H9 (cell line): Measurements from ENCODE around the gene TACC2. TPM values are rescaled to one million over a fixed set of nuclear protein-coding genes. Genes with fewer than 3 reads are reported as not detected.

ENCODE experiments used
- DNase-seq: peaks from one replicate; pipeline ENCODE4 v3.0.0-alpha.2; 2017
- H2AFZ ChIP-seq: one replicate; pipeline ENCODE4 v1.6.1; 2013; ENCODE audit warnings: mild to moderate bottlenecking, low read length, control low read depth, moderate library complexity
- H2AK5ac ChIP-seq: 2 replicates; pipeline ENCODE4 v1.6.1; 2013; ENCODE audit warnings: low read length, control low read depth, mixed read lengths; ENCODE audit not compliant: insufficient read length
- H2BK120ac ChIP-seq: one replicate; pipeline ENCODE4 v1.6.1; 2013; ENCODE audit warnings: low read depth, mild to moderate bottlenecking, low read length, control low read depth, inconsistent platforms; ENCODE audit not compliant: poor library complexity, severe bottlenecking
- H2BK12ac ChIP-seq: 2 replicates; pipeline ENCODE4 v1.6.1; 2013; ENCODE audit warnings: low read length, control low read depth, mixed read lengths, low read depth; ENCODE audit not compliant: insufficient read length
- H2BK15ac ChIP-seq: 2 replicates; pipeline ENCODE4 v1.6.1; 2013; ENCODE audit warnings: low read depth, low read length, control low read depth
- H2BK20ac ChIP-seq: one replicate; pipeline ENCODE4 v1.6.1; 2013; ENCODE audit warnings: low read depth, mild to moderate bottlenecking, low read length, control low read depth, inconsistent platforms; ENCODE audit not compliant: poor library complexity, severe bottlenecking
- H2BK5ac ChIP-seq: 2 replicates; pipeline ENCODE4 v1.6.1; 2013; ENCODE audit warnings: low read length, control low read depth, mixed read lengths; ENCODE audit not compliant: insufficient read length
- H3K14ac ChIP-seq: 2 replicates; pipeline ENCODE4 v1.6.1; 2013; ENCODE audit warnings: low read length, control low read depth; ENCODE audit not compliant: insufficient read depth
- H3K18ac ChIP-seq: 2 replicates; pipeline ENCODE4 v1.6.1; 2013; ENCODE audit warnings: low read depth, mild to moderate bottlenecking, mixed read lengths, low read length, control low read depth; ENCODE audit not compliant: insufficient read length
- H3K23ac ChIP-seq: 2 replicates; pipeline ENCODE4 v1.6.1; 2013; ENCODE audit warnings: low read length, control low read depth, mixed read lengths, low read depth; ENCODE audit not compliant: insufficient read length
- H3K23me2 ChIP-seq: 2 replicates; pipeline ENCODE4 v1.6.1; 2013; ENCODE audit warnings: low read depth, mild to moderate bottlenecking, mixed read lengths, low read length, control low read depth; ENCODE audit not compliant: insufficient read length, poor library complexity, severe bottlenecking
- H3K27ac ChIP-seq: 2 replicates; pipeline ENCODE4 v1.5.1; 2013; ENCODE audit warnings: low read length, control low read depth, mixed read lengths, low read depth; ENCODE audit not compliant: insufficient read length
- H3K27me3 ChIP-seq: 2 replicates; pipeline ENCODE4 v1.6.1; 2013; ENCODE audit warnings: low read length, control low read depth, inconsistent platforms; ENCODE audit not compliant: insufficient read depth
- H3K4ac ChIP-seq: 2 replicates; pipeline ENCODE4 v1.6.1; 2013; ENCODE audit warnings: low read depth, mild to moderate bottlenecking, control low read depth, inconsistent platforms, low read length, moderate library complexity
- H3K4me1 ChIP-seq: 2 replicates; pipeline ENCODE4 v1.6.1; 2013; ENCODE audit warnings: low read length, control low read depth, inconsistent platforms; ENCODE audit not compliant: insufficient read depth
- H3K4me2 ChIP-seq: 2 replicates; pipeline ENCODE4 v1.6.1; 2013; ENCODE audit warnings: low read length, control low read depth, mixed read lengths; ENCODE audit not compliant: insufficient read length, insufficient read depth
- H3K56ac ChIP-seq: 2 replicates; pipeline ENCODE4 v1.6.1; 2013; ENCODE audit warnings: low read depth, mild to moderate bottlenecking, mixed read lengths, low read length, control low read depth; ENCODE audit not compliant: insufficient read length
- H3K79me1 ChIP-seq: 2 replicates; pipeline ENCODE4 v1.6.1; 2013; ENCODE audit warnings: low read depth, mild to moderate bottlenecking, moderate library complexity, low read length, control low read depth, inconsistent platforms; ENCODE audit not compliant: insufficient read depth, poor library complexity, severe bottlenecking
- H3K79me2 ChIP-seq: 2 replicates; pipeline ENCODE4 v1.6.1; 2013; ENCODE audit warnings: low read length, control low read depth, inconsistent platforms; ENCODE audit not compliant: insufficient read depth
- H3K9ac ChIP-seq: 2 replicates; pipeline ENCODE4 v1.6.1; 2013; ENCODE audit warnings: low read length, control low read depth, mixed read lengths; ENCODE audit not compliant: insufficient read length; ENCODE audit errors: extremely low read depth
- H3K9me3 ChIP-seq: one replicate; pipeline ENCODE4 v1.6.1; 2013; ENCODE audit warnings: low read depth, low read length, inconsistent platforms; ENCODE audit not compliant: control insufficient read depth
- H3T11ph ChIP-seq: one replicate; pipeline ENCODE4 v1.6.1; 2013; ENCODE audit warnings: mild to moderate bottlenecking, low read length, control low read depth, inconsistent platforms
- H4K20me1 ChIP-seq: one replicate; pipeline ENCODE4 v1.6.1; 2013; ENCODE audit not compliant: control insufficient read depth, insufficient read length, insufficient read depth
- H4K5ac ChIP-seq: 2 replicates; pipeline ENCODE4 v1.6.1; 2013; ENCODE audit warnings: low read depth, mild to moderate bottlenecking, mixed read lengths, low read length, control low read depth; ENCODE audit not compliant: insufficient read length
- H4K8ac ChIP-seq: replicated peaks from 2 replicates; pipeline ENCODE4 v1.6.1; 2013; ENCODE audit warnings: low read length, control low read depth, mixed read lengths, low read depth; ENCODE audit not compliant: insufficient read length
- H4K91ac ChIP-seq: 2 replicates; pipeline ENCODE4 v1.6.1; 2013; ENCODE audit warnings: low read depth, mild to moderate bottlenecking, moderate library complexity, mixed read lengths, low read length, control low read depth; ENCODE audit not compliant: insufficient read length
- H3K27ac Mint-ChIP-seq, 3 experiments: 2 replicates in 2 of 3; 3 replicates in 1 of 3; pipeline ENCODE4 v1.8.0; 2020 to 2021; ENCODE audit warnings: mixed read lengths in 3 of 3, mild to moderate bottlenecking in 1 of 3, moderate library complexity in 1 of 3
- H3K27me3 Mint-ChIP-seq: 2 replicates; pipeline ENCODE4 v1.8.0; 2021; ENCODE audit warnings: low read depth, mild to moderate bottlenecking, moderate library complexity, mixed read lengths
- H3K36me3 Mint-ChIP-seq, 3 experiments: 2 replicates in 2 of 3; 3 replicates in 1 of 3; pipeline ENCODE4 v1.8.0; 2020 to 2021; ENCODE audit warnings: low read depth in 3 of 3, mixed read lengths in 3 of 3; ENCODE audit not compliant: insufficient read depth in 1 of 3
- H3K4me1 Mint-ChIP-seq, 2 experiments: 2 replicates each; pipeline ENCODE4 v1.8.0; 2020; ENCODE audit warnings: mixed read lengths in 2 of 2
- H3K4me3 Mint-ChIP-seq, 2 experiments: 2 replicates in 1 of 2; 3 replicates in 1 of 2; pipeline ENCODE4 v1.8.0; 2020 to 2021; ENCODE audit warnings: mild to moderate bottlenecking in 2 of 2, mixed read lengths in 2 of 2, moderate library complexity in 1 of 2
- H3K9me3 Mint-ChIP-seq, 2 experiments: 2 replicates in 1 of 2; 3 replicates in 1 of 2; pipeline ENCODE4 v1.8.0; 2020; ENCODE audit warnings: mild to moderate bottlenecking in 2 of 2, mixed read lengths in 2 of 2, moderate library complexity in 1 of 2
- WGBS: extraction: QIAGEN DNeasy Blood & Tissue Kit; methylation state at CpG from one replicate; pipeline ENCODE4 v1.1.7; 2013; ENCODE audit warnings: missing lambda C conversion rate, low lambda C conversion rate, mixed read lengths; ENCODE audit not compliant: insufficient read length; ENCODE audit errors: extremely low coverage; 5-methylcytosine and 5-hydroxymethylcytosine counted together
- total RNA-seq: library from RNA; stranded (reverse); gene quantifications from 2 replicates; pipeline ENCODE4 v1.2.1, GENCODE V29; 2021
- TF ChIP-seq, protein P1 (sequence below): fragments of 200-600 bp; sonication (generic); conservative IDR thresholded peaks from 3 replicates; pipeline ENCODE4 v1.8.0; 2021; ENCODE audit warnings: antibody characterized with exemption, mild to moderate bottlenecking

TACC2 gene
- total RNA-seq, 1 experiment from 2014 or later = 58.1 TPM

DNA sequence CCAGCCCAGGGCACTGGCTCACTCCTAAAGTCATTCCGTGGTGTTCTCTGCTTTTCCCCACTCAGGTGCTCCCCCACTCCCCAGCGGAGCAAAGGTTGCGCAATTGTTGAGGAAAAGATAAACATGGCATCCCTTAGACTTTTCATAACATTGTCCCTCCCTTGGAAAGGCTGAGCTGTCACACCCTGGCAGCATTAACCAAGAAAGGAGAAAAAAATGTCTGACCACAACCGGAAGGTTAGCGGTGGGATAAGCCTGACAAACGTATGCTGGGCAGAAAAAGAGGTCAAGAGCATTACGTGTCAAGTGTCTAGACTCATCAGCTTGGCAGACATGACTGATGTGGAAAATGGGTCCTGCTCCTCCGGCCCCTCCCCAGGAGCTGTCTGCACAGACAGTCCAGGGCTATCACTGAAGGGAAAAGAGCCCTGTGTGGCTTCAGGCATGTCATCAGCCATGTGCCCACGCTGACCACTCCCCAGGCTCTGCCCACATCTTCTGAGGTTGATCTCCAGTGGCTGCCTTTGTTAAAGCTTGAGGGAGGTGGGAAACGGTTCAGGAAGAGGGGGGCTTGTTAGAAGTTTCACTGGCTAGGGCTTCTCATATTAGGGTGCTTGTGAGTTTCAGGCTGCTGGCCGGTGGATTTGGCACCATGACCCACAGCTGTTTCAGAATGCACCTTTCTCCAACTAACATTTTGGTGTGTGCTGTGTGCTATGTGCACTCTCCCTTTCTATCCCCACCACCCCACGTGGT, 312.3 kb downstream of the TACC2 start:
- Histone ChIP-seq H3K9me3 (no peaks in the 10 kb centered on the region), H3K79me1 (no peaks in the 10 kb centered on the region), H3K14ac (no peak overlapping the region), H3K79me2 (no peaks in the 10 kb centered on the region), H2BK15ac (no peak overlapping the region), H2BK12ac (no peak overlapping the region), H3K27me3 (no peaks in the 10 kb centered on the region), H3T11ph (no peak overlapping the region), H2BK5ac (no peak overlapping the region), H3K23me2 (no peaks in the 10 kb centered on the region), H4K8ac (no peak overlapping the region), H2AFZ (no peak overlapping the region), H3K4me2 (no peak overlapping the region), H2BK120ac (no peak overlapping the region), H4K5ac (no peak overlapping the region), H2BK20ac (no peak overlapping the region), H3K9ac (no peak overlapping the region), H3K56ac (no peak overlapping the region), H3K4ac (no peak overlapping the region), H3K27ac (no peak overlapping the region), H3K4me1 (no peaks in the 10 kb centered on the region), H2AK5ac (no peak overlapping the region), H4K91ac (no peak overlapping the region), H3K18ac (no peak overlapping the region), H4K20me1 (no peaks in the 10 kb centered on the region), H3K23ac (no peak overlapping the region)
- H3K4me3 Mint-ChIP-seq = no peak overlapping the region
- TF ChIP-seq, protein P1, sequence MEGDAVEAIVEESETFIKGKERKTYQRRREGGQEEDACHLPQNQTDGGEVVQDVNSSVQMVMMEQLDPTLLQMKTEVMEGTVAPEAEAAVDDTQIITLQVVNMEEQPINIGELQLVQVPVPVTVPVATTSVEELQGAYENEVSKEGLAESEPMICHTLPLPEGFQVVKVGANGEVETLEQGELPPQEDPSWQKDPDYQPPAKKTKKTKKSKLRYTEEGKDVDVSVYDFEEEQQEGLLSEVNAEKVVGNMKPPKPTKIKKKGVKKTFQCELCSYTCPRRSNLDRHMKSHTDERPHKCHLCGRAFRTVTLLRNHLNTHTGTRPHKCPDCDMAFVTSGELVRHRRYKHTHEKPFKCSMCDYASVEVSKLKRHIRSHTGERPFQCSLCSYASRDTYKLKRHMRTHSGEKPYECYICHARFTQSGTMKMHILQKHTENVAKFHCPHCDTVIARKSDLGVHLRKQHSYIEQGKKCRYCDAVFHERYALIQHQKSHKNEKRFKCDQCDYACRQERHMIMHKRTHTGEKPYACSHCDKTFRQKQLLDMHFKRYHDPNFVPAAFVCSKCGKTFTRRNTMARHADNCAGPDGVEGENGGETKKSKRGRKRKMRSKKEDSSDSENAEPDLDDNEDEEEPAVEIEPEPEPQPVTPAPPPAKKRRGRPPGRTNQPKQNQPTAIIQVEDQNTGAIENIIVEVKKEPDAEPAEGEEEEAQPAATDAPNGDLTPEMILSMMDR = no peak
- no peak overlapping the region for H3K27ac Mint-ChIP-seq
- peaks cover 0 to 8% (median 0%) of the 10 kb centered on the region in 3 experiments; a peak in 1 of 7 replicates for H3K36me3 Mint-ChIP-seq
- peaks cover 10 to 14% of the 10 kb centered on the region in 2 experiments for H3K4me1 Mint-ChIP-seq
- peaks cover 4% of the 10 kb centered on the region for H3K27me3 Mint-ChIP-seq
- no CpG with 5 or more reads among the region's 12 CpGs for WGBS
- H3K9me3 Mint-ChIP-seq = peaks cover 6 to 10% of the 10 kb centered on the region in 2 experiments
- DNase-seq = no peak
